K562 (cell line): Measurements from ENCODE around the gene PPWD1. TPM values are rescaled to one million over a fixed set of nuclear protein-coding genes. Genes with fewer than 3 reads are reported as not detected.

Experiments
- ATAC-seq: fragments of 200-7000 bp; cut with Tn5 transposase; 3 replicates; pipeline ENCODE4 v1.9.1; 2020; ENCODE audit warnings: moderate library complexity
- BruUV-seq: library from RNA; stranded (reverse); fragments of 400-500 nt; replicated peaks from 2 replicates; lab custom pipeline; 2021; lab: Mats Ljungman, UMichigan
- CTCF ChIA-PET: fragments of 300-600 bp; formaldehyde crosslinking; extraction: SDS; loops from one replicate; lab custom pipeline; 2021; ENCODE audit warnings: low intra/inter-chr PET ratio; lab: Yijun Ruan, JAX
- POLR2A ChIA-PET: fragments of 300-600, 350-650 bp; sonication (Branson Sonifier 250); formaldehyde crosslinking; extraction: SDS; loops from one replicate; lab custom pipeline; 2021; ENCODE audit warnings: antibody characterized with exemption, inconsistent platforms; lab: Yijun Ruan, JAX
- DNase-seq, 4 experiments: peaks; one replicate each; pipeline versions ENCODE4 v3.0.0 to v3.0.0-alpha.2; 2011 to 2018; ENCODE audit warnings: low spot score in 3 of 4, mixed read lengths in 3 of 4; ENCODE audit errors: extremely low read depth in 1 of 4
- FAIRE-seq: peaks from 2 replicates; lab custom pipeline; 2011; peaks lifted over from hg19 to GRCh38; lab: Jason Lieb, UNC
- H2AFZ ChIP-seq: 2 replicates; pipeline ENCODE4 v1.6.0; 2011; ENCODE audit warnings: low read depth, low read length, control low read depth, inconsistent platforms
- H3K27ac ChIP-seq: fragments of 200-600 bp; 3 replicates; pipeline ENCODE4 v1.8.0; 2011; ENCODE audit warnings: low read depth, mild to moderate bottlenecking, control low read depth, inconsistent platforms, low read length, moderate library complexity, mixed read lengths; ENCODE audit errors: extremely low read depth
- H3K27me3 ChIP-seq, 2 experiments: fragments of 300-600 bp in 1 of 2; 2 replicates in 1 of 2; 3 replicates in 1 of 2; pipeline versions ENCODE4 v1.6.0 to v1.8.0; 2011; ENCODE audit warnings: inconsistent platforms in 2 of 2, low read length in 2 of 2, mild to moderate bottlenecking in 1 of 2, mixed read lengths in 1 of 2, moderate library complexity in 1 of 2; ENCODE audit not compliant: control insufficient read depth in 2 of 2, insufficient read depth in 2 of 2
- H3K36me3 ChIP-seq: fragments of 300-600 bp; 3 replicates; pipeline ENCODE4 v1.8.0; 2011; ENCODE audit warnings: mild to moderate bottlenecking, low read length, inconsistent platforms; ENCODE audit not compliant: control insufficient read depth, insufficient read depth
- H3K4me1 ChIP-seq, 2 experiments: fragments of 200-600 bp in 1 of 2; replicated peaks in 1 of 2; 2 replicates in 1 of 2; 3 replicates in 1 of 2; pipeline versions ENCODE4 v1.5.1 to v1.8.0; 2011; ENCODE audit warnings: inconsistent platforms in 2 of 2, low read length in 2 of 2, mild to moderate bottlenecking in 1 of 2, mixed read lengths in 1 of 2, moderate library complexity in 1 of 2; ENCODE audit not compliant: control insufficient read depth in 2 of 2, insufficient read depth in 2 of 2
- H3K4me2 ChIP-seq: 2 replicates; pipeline ENCODE4 v1.6.1; 2011; ENCODE audit warnings: low read length, control low read depth, inconsistent platforms, mixed read lengths; ENCODE audit not compliant: insufficient read depth
- H3K4me3 ChIP-seq: fragments of 200-600 bp; sonication (generic), shearing (Covaris generic); 2 replicates; pipeline ENCODE4 v1.5.1; 2016; ENCODE audit warnings: control low read depth, inconsistent platforms
- H3K79me2 ChIP-seq: fragments of 200-600 bp; 3 replicates; pipeline ENCODE4 v1.8.0; 2011; ENCODE audit warnings: low read length, inconsistent platforms; ENCODE audit not compliant: control insufficient read depth, insufficient read depth
- H3K9ac ChIP-seq, 2 experiments: 2 replicates each; pipeline versions ENCODE4 v1.6.0 to v1.6.1; 2011; ENCODE audit warnings: low read depth in 2 of 2, low read length in 2 of 2, control low read depth in 1 of 2, inconsistent platforms in 1 of 2, mild to moderate bottlenecking in 1 of 2, mixed read lengths in 1 of 2; ENCODE audit not compliant: insufficient read depth in 1 of 2
- H3K9me1 ChIP-seq: one replicate; pipeline ENCODE4 v1.6.0; 2011; ENCODE audit warnings: inconsistent platforms, mild to moderate bottlenecking, low read length, moderate library complexity; ENCODE audit not compliant: control insufficient read depth, insufficient read depth
- H3K9me3 ChIP-seq: replicated peaks from 2 replicates; pipeline ENCODE4 v1.5.1; 2011; ENCODE audit warnings: low read depth, low read length, inconsistent platforms; ENCODE audit not compliant: control insufficient read depth, insufficient read depth
- H4K20me1 ChIP-seq: replicated peaks from 2 replicates; pipeline ENCODE4 v1.6.1; 2011; ENCODE audit warnings: low read length, inconsistent platforms, mixed read lengths; ENCODE audit not compliant: control insufficient read depth, insufficient read depth
- ATF3 ChIP-seq, 2 experiments: fragments of 450-650 bp in 1 of 2; sonication (generic) in 1 of 2; formaldehyde crosslinking in 1 of 2; IDR thresholded peaks in 1 of 2; conservative IDR thresholded peaks in 1 of 2; 2 replicates each; pipeline versions ENCODE4 v1.6.1 to v1.8.1; 2016 to 2023; ENCODE audit warnings: mild to moderate bottlenecking in 2 of 2, moderate library complexity in 2 of 2, inconsistent platforms in 1 of 2, missing genetic modification reagents in 1 of 2
- MEIS2 ChIP-seq: fragments of 450-650 bp; IDR thresholded peaks from 2 replicates; pipeline ENCODE4 v1.6.1; 2014; ENCODE audit warnings: mild to moderate bottlenecking; ENCODE audit not compliant: partially characterized antibody
- ZNF197 ChIP-seq: fragments of 200-800 bp; sonication (Bioruptor generic); IDR thresholded peaks from 2 replicates; pipeline ENCODE4 v1.6.1; 2016; ENCODE audit warnings: low read depth, missing genetic modification characterization, missing compliant biosample characterization
- WGBS: fragments of 100-300 bp; shearing (Covaris generic); methylation state at CpG from one replicate; pipeline ENCODE4 v1.1.6; 2016; ENCODE audit warnings: low coverage, mixed read lengths; ENCODE audit not compliant: insufficient coverage; ENCODE audit errors: missing lambda C conversion rate; 5-methylcytosine and 5-hydroxymethylcytosine counted together
- in situ Hi-C: fragments of 300-500 bp; cut with MboI; formaldehyde crosslinking; loops from 4 replicates; pipeline ENCODE4 v1.15.0; 2018; ENCODE audit warnings: inconsistent platforms, mixed read lengths
- intact Hi-C: fragments of 100-400 bp; cut with micrococcal nuclease; formaldehyde crosslinking; loops from 2 replicates; pipeline ENCODE4 v1.14.2; 2022
- polyA plus RNA-seq, 8 experiments: library from polyadenylated mRNA; depleted of rRNA in 4 of 8; stranded (reverse) in 5 of 8; unstranded in 3 of 8; fragments of >200 nt; fragmentation: Nextera tagmentation in 2 of 8; fragmentation: Illumina TruSeq in 1 of 8; extraction: Ambion mirVana in 2 of 8; extraction: Trizol in 1 of 8; gene quantifications; 2 replicates each; pipeline versions ENCODE4 v1.2.1 to v1.2.3, GENCODE V29; 2011 to 2014; ENCODE audit warnings: inconsistent platforms in 1 of 8, missing spikeins in 1 of 8
- total RNA-seq, 7 experiments: library from RNA; depleted of rRNA in 6 of 7; stranded (reverse); fragments of >200 nt in 6 of 7; fragmentation: Illumina TruSeq in 2 of 7; extraction: Trizol in 2 of 7; gene quantifications; 2 replicates each; pipeline versions ENCODE4 v1.2.1 to v1.2.3, GENCODE V29; 2011 to 2021; ENCODE audit warnings: low replicate concordance in 1 of 7
- TF ChIP-seq, protein P1 (sequence below): sonication (generic); formaldehyde crosslinking; IDR thresholded peaks from 2 replicates; pipeline ENCODE4 v1.8.0; 2022; ENCODE audit warnings: mild to moderate bottlenecking, missing genetic modification reagents
- TF ChIP-seq, protein P2 (sequence below): fragments of 250-450 bp; sonication (Bioruptor Pico); IDR thresholded peaks from 2 replicates; pipeline ENCODE4 v1.4.0; 2020; ENCODE audit warnings: mild to moderate bottlenecking, moderate library complexity

PPWD1 gene
- total and polyA plus RNA-seq, 9 of the 15 experiments (the other 6 are each of a cell fraction or from before 2014, with no cell fraction given) = 24.1 to 89.2 (median 51.4) TPM

GRCh38 chr5:65563777-65564176 lies 681 bp downstream of the PPWD1 start:
- FAIRE-seq (no peak), DNase-seq (peak in 1 of 4 experiments; percentile 25), ATAC-seq (no peak)
- H4K20me1 ChIP-seq = no peaks in the 10 kb centered on the region
- no peaks in the 10 kb centered on the region for H3K27me3 ChIP-seq
- H3K79me2 ChIP-seq = peaks cover 69% of the 10 kb centered on the region
- peak; percentile 66 for TF ChIP-seq ATF3 (IDR thresholded peaks at IDR 0.05)
- TF ChIP-seq ATF3 (CRISPR knock-in tag; conservative IDR thresholded peaks at IDR 0.05) = no peak
- TF ChIP-seq MEIS2 = peak; percentile 44
- TF ChIP-seq, protein P1, sequence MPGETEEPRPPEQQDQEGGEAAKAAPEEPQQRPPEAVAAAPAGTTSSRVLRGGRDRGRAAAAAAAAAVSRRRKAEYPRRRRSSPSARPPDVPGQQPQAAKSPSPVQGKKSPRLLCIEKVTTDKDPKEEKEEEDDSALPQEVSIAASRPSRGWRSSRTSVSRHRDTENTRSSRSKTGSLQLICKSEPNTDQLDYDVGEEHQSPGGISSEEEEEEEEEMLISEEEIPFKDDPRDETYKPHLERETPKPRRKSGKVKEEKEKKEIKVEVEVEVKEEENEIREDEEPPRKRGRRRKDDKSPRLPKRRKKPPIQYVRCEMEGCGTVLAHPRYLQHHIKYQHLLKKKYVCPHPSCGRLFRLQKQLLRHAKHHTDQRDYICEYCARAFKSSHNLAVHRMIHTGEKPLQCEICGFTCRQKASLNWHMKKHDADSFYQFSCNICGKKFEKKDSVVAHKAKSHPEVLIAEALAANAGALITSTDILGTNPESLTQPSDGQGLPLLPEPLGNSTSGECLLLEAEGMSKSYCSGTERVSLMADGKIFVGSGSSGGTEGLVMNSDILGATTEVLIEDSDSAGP (CRISPR knock-in tag) = peak; percentile 67; the same call in 1 of the 2 replicates
- TF ChIP-seq ZNF197 (CRISPR knock-in tag) = peak; percentile 7; the same call in 1 of the 2 replicates
- TF ChIP-seq, protein P2, sequence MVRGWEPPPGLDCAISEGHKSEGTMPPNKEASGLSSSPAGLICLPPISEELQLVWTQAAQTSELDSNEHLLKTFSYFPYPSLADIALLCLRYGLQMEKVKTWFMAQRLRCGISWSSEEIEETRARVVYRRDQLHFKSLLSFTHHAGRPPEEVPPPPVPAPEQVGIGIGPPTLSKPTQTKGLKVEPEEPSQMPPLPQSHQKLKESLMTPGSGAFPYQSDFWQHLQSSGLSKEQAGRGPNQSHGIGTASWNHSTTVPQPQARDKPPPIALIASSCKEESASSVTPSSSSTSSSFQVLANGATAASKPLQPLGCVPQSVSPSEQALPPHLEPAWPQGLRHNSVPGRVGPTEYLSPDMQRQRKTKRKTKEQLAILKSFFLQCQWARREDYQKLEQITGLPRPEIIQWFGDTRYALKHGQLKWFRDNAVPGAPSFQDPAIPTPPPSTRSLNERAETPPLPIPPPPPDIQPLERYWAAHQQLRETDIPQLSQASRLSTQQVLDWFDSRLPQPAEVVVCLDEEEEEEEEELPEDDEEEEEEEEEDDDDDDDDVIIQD (CRISPR knock-in tag) = no peak
- CTCF ChIA-PET = no interaction called here
- BruUV-seq = no TSS peak
- no peaks in the 10 kb centered on the region for H3K9me3 ChIP-seq
- H3K4me3 ChIP-seq = peak overlapping the region; percentile 78
- POLR2A ChIA-PET = interaction anchor here (0.7 to 3.2 kb wide), 15 partner anchors 12 to 530 kb away, joined by 3 to 15 read pairs (median 3); partner anchors contain the start of gene TRIM23
- peaks cover 41% of the 10 kb centered on the region; the same call in 2 of the 3 replicates for H3K36me3 ChIP-seq
- intact Hi-C loops = loop anchor here (5.0 kb wide), 2 partner anchors 81 to 159 kb away; partner anchors contain the start of genes ADAMTS6, NLN and SGTB
- H3K9ac ChIP-seq = peak overlapping the region; percentile 93 to 96; a peak in 3 of 4 replicates
- no peaks in the 10 kb centered on the region for H3K9me1 ChIP-seq
- under 1% methylated on average over 11 of the region's 11 CpGs for WGBS
- H3K4me1 ChIP-seq = no peaks in the 10 kb centered on the region; a peak in 1 of 5 replicates
- in situ Hi-C loops = no loop called here
- peak overlapping the region; percentile 96 for H3K27ac ChIP-seq
- H3K4me2 ChIP-seq = peak overlapping the region; percentile 96
- H2AFZ ChIP-seq = peak overlapping the region; percentile 100
